ENCODE data around the gene TRANK1.
"Not testable (repeated sequence)": the region's sequence is repeated elsewhere in the genome, so short reads cannot be mapped to it uniquely, and the experiment has no call there.

Gene TRANK1

DNA sequence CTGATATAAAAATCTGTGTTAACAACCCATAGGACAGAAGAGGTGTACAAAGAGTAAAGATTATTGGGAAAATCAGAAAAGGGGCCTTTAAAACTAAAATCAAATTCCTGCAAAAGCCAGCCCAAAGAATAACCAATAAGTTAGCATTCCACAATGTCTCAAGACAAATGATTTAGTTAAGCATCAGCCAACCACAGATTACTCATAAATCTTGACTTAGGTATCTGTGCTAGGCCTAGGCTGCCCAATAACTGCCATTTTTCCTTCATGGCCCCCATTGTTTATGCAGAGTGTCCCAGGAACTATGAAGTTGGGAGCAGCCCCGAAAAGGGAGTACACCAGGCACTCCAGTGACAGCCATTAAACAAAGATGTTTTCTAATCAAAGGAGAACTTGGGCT lies 7.4 kb downstream of the TRANK1 start:
- Histone ChIP-seq H3K27me3 (ENCODE audit: insufficient read depth, poor library complexity, severe bottlenecking) (no peaks in the 10 kb centered on the region), H3K4me3 (replicated peaks; ENCODE audit: insufficient read depth, low read length) (no peak overlapping the region), H3K27ac (replicated peaks) (no peak overlapping the region)
- TF ChIP-seq GABPA (IDR thresholded peaks at IDR 0.05; ENCODE audit: low read depth) (no peak), REST (IDR thresholded peaks at IDR 0.05; ENCODE audit: insufficient replicate concordance, low read depth) (no peak), POLR2AphosphoS5 (IDR thresholded peaks at IDR 0.05; ENCODE audit: low read depth) (no peak), CTCF (IDR thresholded peaks at IDR 0.05; ENCODE audit: insufficient read depth, low read length) (no peak), SPI1 (IDR thresholded peaks at IDR 0.05; ENCODE audit: borderline replicate concordance, low read depth) (no peak)
- no peak for DNase-seq (ENCODE audit: low read depth in 1 of 2, low spot score in 1 of 2)

GRCh38 chr3:36933540-36934296 lies 11.1 kb downstream of the TRANK1 start:
- DNase-seq (ENCODE audit: low read depth in 1 of 2, low spot score in 1 of 2) = no peak
- TF ChIP-seq SPI1 (IDR thresholded peaks at IDR 0.05; ENCODE audit: borderline replicate concordance, low read depth) = no peak
- no peak for TF ChIP-seq GABPA (IDR thresholded peaks at IDR 0.05; ENCODE audit: low read depth)
- no peak for TF ChIP-seq POLR2AphosphoS5 (IDR thresholded peaks at IDR 0.05; ENCODE audit: low read depth)
- TF ChIP-seq CTCF (IDR thresholded peaks at IDR 0.05; ENCODE audit: insufficient read depth, low read length) = no peak
- TF ChIP-seq REST (IDR thresholded peaks at IDR 0.05; ENCODE audit: insufficient replicate concordance, low read depth) = no peak
- H3K27me3 ChIP-seq (ENCODE audit: insufficient read depth, poor library complexity, severe bottlenecking) = no peaks in the 10 kb centered on the region
- no peak overlapping the region for H3K4me3 ChIP-seq (replicated peaks; ENCODE audit: insufficient read depth, low read length)
- H3K27ac ChIP-seq (replicated peaks) = no peak overlapping the region

- not testable (repeated sequence) for H3K27ac ChIP-seq (replicated peaks); H3K4me3 ChIP-seq (replicated peaks; ENCODE audit: insufficient read depth, low read length); DNase-seq (ENCODE audit: low read depth in 1 of 2, low spot score in 1 of 2); H3K27me3 ChIP-seq (ENCODE audit: insufficient read depth, poor library complexity, severe bottlenecking)
These were observed 13.4 kb downstream of the TRANK1 start for GRCh38 chr3:36931424-36931823.

GRCh38 chr3:36928220-36928619 lies 16.6 kb downstream of the TRANK1 start:
- no peak for DNase-seq (ENCODE audit: low read depth in 1 of 2, low spot score in 1 of 2)
- Histone ChIP-seq H3K4me3 (replicated peaks; ENCODE audit: insufficient read depth, low read length) (no peak overlapping the region), H3K27me3 (ENCODE audit: insufficient read depth, poor library complexity, severe bottlenecking) (no peaks in the 10 kb centered on the region), H3K27ac (replicated peaks) (no peak overlapping the region)
- TF ChIP-seq SPI1 (IDR thresholded peaks at IDR 0.05; ENCODE audit: borderline replicate concordance, low read depth) = no peak
- TF ChIP-seq REST (IDR thresholded peaks at IDR 0.05; ENCODE audit: insufficient replicate concordance, low read depth) = no peak
- no peak for TF ChIP-seq POLR2AphosphoS5 (IDR thresholded peaks at IDR 0.05; ENCODE audit: low read depth)
- no peak for TF ChIP-seq CTCF (IDR thresholded peaks at IDR 0.05; ENCODE audit: insufficient read depth, low read length)
